Transverse colon (tissue), 4 donors: ENCODE results near the gene AGRN.

Experiments used
- POLR2A ChIP-seq: fragments of 450-650 bp; IDR thresholded peaks from one replicate; pipeline ENCODE4 v1.6.1; 2016; ENCODE audit warnings: antibody characterized with exemption, mild to moderate bottlenecking, moderate library complexity
- POLR2AphosphoS5 ChIP-seq, 3 donors: sonication (generic); formaldehyde crosslinking; IDR thresholded peaks; one replicate each; pipeline ENCODE4 v1.6.1; 2016; ENCODE audit warnings: antibody characterized with exemption in 3 of 3
- TF ChIP-seq, protein P1 (sequence below), 5 experiments: fragments of 200-600 bp in 3 of 5; fragments of 450-650 bp in 2 of 5; sonication (generic) in 3 of 5; IDR thresholded peaks; 1 replicate in 2 of 5; 2 replicates in 3 of 5; pipeline ENCODE4 v1.5.1; 2016 to 2017; ENCODE audit warnings: antibody characterized with exemption in 5 of 5, inconsistent platforms in 3 of 5, mild to moderate bottlenecking in 2 of 5, moderate library complexity in 1 of 5

- TF ChIP-seq, protein P1, sequence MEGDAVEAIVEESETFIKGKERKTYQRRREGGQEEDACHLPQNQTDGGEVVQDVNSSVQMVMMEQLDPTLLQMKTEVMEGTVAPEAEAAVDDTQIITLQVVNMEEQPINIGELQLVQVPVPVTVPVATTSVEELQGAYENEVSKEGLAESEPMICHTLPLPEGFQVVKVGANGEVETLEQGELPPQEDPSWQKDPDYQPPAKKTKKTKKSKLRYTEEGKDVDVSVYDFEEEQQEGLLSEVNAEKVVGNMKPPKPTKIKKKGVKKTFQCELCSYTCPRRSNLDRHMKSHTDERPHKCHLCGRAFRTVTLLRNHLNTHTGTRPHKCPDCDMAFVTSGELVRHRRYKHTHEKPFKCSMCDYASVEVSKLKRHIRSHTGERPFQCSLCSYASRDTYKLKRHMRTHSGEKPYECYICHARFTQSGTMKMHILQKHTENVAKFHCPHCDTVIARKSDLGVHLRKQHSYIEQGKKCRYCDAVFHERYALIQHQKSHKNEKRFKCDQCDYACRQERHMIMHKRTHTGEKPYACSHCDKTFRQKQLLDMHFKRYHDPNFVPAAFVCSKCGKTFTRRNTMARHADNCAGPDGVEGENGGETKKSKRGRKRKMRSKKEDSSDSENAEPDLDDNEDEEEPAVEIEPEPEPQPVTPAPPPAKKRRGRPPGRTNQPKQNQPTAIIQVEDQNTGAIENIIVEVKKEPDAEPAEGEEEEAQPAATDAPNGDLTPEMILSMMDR (IDR thresholded peaks at IDR 0.05): no peak
- TF ChIP-seq POLR2A (no peak), POLR2AphosphoS5 (IDR thresholded peaks at IDR 0.05) (no peak)
Observed at GRCh38 chr1:981955-982558, 37.9 kb upstream of the AGRN start, which contains the start of gene PERM1.
